Measurements from ENCODE around the gene FADS1.

- TF ChIP-seq CTCF (IDR thresholded peaks at IDR 0.05) (no peak), POLR2A (IDR thresholded peaks at IDR 0.05) (no peak)
Measured at GRCh38 chr11:61785837-61786402, 30.9 kb downstream of the FADS1 start.
